ENCODE measurements around the gene KIN. TPM values are rescaled to one million over a fixed set of nuclear protein-coding genes. Genes with fewer than 3 reads are reported as not detected.
"Not testable (repeated sequence)": the region's sequence is repeated elsewhere in the genome, so short reads cannot be mapped to it uniquely, and the experiment has no call there.

Gene KIN
- total RNA-seq, 1 donor from 2014 or later = 9.1 TPM

- ATAC-seq = peak; percentile 83
- intact Hi-C loops (cut with micrococcal nuclease) = no loop called here
- peak; percentile 49 for DNase-seq
Measured at GRCh38 chr10:7797582-7797981, 9.8 kb upstream of the KIN start.

GRCh38 chr10:7795605-7796004 is 7.8 kb upstream of the KIN start:
- intact Hi-C loops (cut with micrococcal nuclease) = no loop called here
- ATAC-seq (peak; percentile 89), DNase-seq (no peak)

- no peak for DNase-seq
- no peak for ATAC-seq
- intact Hi-C loops (cut with micrococcal nuclease) = no loop called here
Measured at GRCh38 chr10:7794251-7795026, 6.6 kb upstream of the KIN start.

GRCh38 chr10:7792541-7792940 is 4.7 kb upstream of the KIN start:
- DNase-seq = no peak
- intact Hi-C loops (cut with micrococcal nuclease) = no loop called here

GRCh38 chr10:7789390-7789789 is 1.6 kb upstream of the KIN start:
- peak; percentile 58 for DNase-seq
- ATAC-seq = peak; percentile 61
- intact Hi-C loops (cut with micrococcal nuclease) = no loop called here

More at GRCh38 chr10:7792541-7792940, 4.7 kb upstream of the KIN start:
- ATAC-seq = no peak

GRCh38 chr10:7788639-7789286 is 970 bp upstream of the KIN start:
- intact Hi-C loops (cut with micrococcal nuclease) = no loop called here
- DNase-seq = no peak
- ATAC-seq = peak; percentile 9

GRCh38 chr10:7787150-7787856 is 490 bp downstream of the KIN start:
- intact Hi-C loops (cut with micrococcal nuclease) = no loop called here
- DNase-seq (no peak), ATAC-seq (peak; percentile 6)

GRCh38 chr10:7786430-7786829 is 1.4 kb downstream of the KIN start:
- intact Hi-C loops (cut with micrococcal nuclease) = no loop called here
- ATAC-seq (no peak), DNase-seq (no peak)

- intact Hi-C loops (cut with micrococcal nuclease); DNase-seq: not testable (repeated sequence)
- peak; percentile 73 for ATAC-seq
Measured at GRCh38 chr10:7782194-7782593, 5.6 kb downstream of the KIN start.

GRCh38 chr10:7776777-7777176 is 11.0 kb downstream of the KIN start:
- no peak for ATAC-seq
- DNase-seq = no peak
- intact Hi-C loops (cut with micrococcal nuclease) = no loop called here

GRCh38 chr10:7773845-7774801 is 13.7 kb downstream of the KIN start:
- DNase-seq (peak; percentile 58), ATAC-seq (peak; percentile 71)
- intact Hi-C loops (cut with micrococcal nuclease) = no loop called here

GRCh38 chr10:7768417-7768816 is 19.4 kb downstream of the KIN start:
- DNase-seq (no peak), ATAC-seq (no peak)
- intact Hi-C loops (cut with micrococcal nuclease) = no loop called here

- intact Hi-C loops (cut with micrococcal nuclease) = no loop called here
- ATAC-seq (no peak), DNase-seq (no peak)
Measured at GRCh38 chr10:7767209-7767608, 20.6 kb downstream of the KIN start.

- ATAC-seq (no peak), DNase-seq (no peak)
- intact Hi-C loops (cut with micrococcal nuclease) = no loop called here
Measured at GRCh38 chr10:7766241-7766640, 21.6 kb downstream of the KIN start.

GRCh38 chr10:7763929-7764328 is 23.9 kb downstream of the KIN start:
- intact Hi-C loops (cut with micrococcal nuclease) = no loop called here
- ATAC-seq = no peak

GRCh38 chr10:7756360-7756992 is 31.3 kb downstream of the KIN start:
- ATAC-seq = peak; percentile 44
- DNase-seq = no peak
- intact Hi-C loops (cut with micrococcal nuclease) = no loop called here

More at GRCh38 chr10:7763929-7764328, 23.9 kb downstream of the KIN start:
- no peak for DNase-seq

GRCh38 chr10:7755103-7755502 is 32.7 kb downstream of the KIN start:
- ATAC-seq (no peak), DNase-seq (no peak)
- intact Hi-C loops (cut with micrococcal nuclease) = no loop called here

GRCh38 chr10:7752251-7752650 is 35.5 kb downstream of the KIN start:
- no peak for DNase-seq
- intact Hi-C loops (cut with micrococcal nuclease) = no loop called here
- no peak for ATAC-seq

GRCh38 chr10:7750222-7750621 is 37.6 kb downstream of the KIN start:
- no peak for ATAC-seq
- intact Hi-C loops (cut with micrococcal nuclease) = no loop called here

More at GRCh38 chr10:7750222-7750621, 37.6 kb downstream of the KIN start:
- DNase-seq = no peak

Measured in left ventricle myocardium superior (tissue), 1 donor.